Naive thymus-derived CD8-positive, alpha-beta T cell (primary cell): ENCODE results near the gene APLN. TPM values are rescaled to one million over a fixed set of nuclear protein-coding genes. Genes with fewer than 3 reads are reported as not detected.
A peak's percentile ranks its signal among the peaks of the same experiment; 100 is the strongest.

Experiments used
- ATAC-seq, 2 donors: fragments of 150-1000 bp; cut with Tn5 transposase in 1 of 2; sonication (Bioruptor Pico), chemical (Tn5 transposase) in 1 of 2; 1 replicate in 1 of 2; 2 replicates in 1 of 2; pipeline ENCODE4 v1.10.0; 2021; ENCODE audit warnings: mild to moderate bottlenecking in 2 of 2, moderate library complexity in 2 of 2
- POLR2A ChIA-PET: fragments of 350-600 bp; sonication (Branson Sonifier 250); formaldehyde crosslinking; loops from one replicate; lab custom pipeline; 2021; ENCODE audit warnings: antibody characterized with exemption; lab: Charles Lee
- DNase-seq, 10 donors: peaks; one replicate each; pipeline versions ENCODE4 v3.0.0 to v3.0.0-alpha.2; 2020 to 2022
- H3K27ac Mint-ChIP-seq, 10 donors: one replicate each; pipeline ENCODE4 v1.8.0; 2020 to 2022; ENCODE audit warnings: mild to moderate bottlenecking in 10 of 10, mixed read lengths in 10 of 10, moderate library complexity in 4 of 10, inconsistent platforms in 1 of 10
- H3K27me3 Mint-ChIP-seq, 5 donors: one replicate each; pipeline ENCODE4 v1.8.0; 2021 to 2022; ENCODE audit warnings: mixed read lengths in 5 of 5
- H3K36me3 Mint-ChIP-seq, 3 donors: one replicate each; pipeline ENCODE4 v1.8.0; 2020 to 2022; ENCODE audit warnings: mixed read lengths in 3 of 3, mild to moderate bottlenecking in 2 of 3, inconsistent platforms in 1 of 3
- H3K4me1 Mint-ChIP-seq, 4 donors: one replicate each; pipeline ENCODE4 v1.8.0; 2021 to 2022; ENCODE audit warnings: mixed read lengths in 4 of 4
- H3K4me3 Mint-ChIP-seq, 10 donors: one replicate each; pipeline ENCODE4 v1.8.0; 2020 to 2022; ENCODE audit warnings: mild to moderate bottlenecking in 10 of 10, mixed read lengths in 10 of 10, moderate library complexity in 6 of 10, inconsistent platforms in 1 of 10
- H3K9me3 Mint-ChIP-seq, 9 donors: one replicate each; pipeline ENCODE4 v1.8.0; 2020 to 2022; ENCODE audit warnings: mixed read lengths in 9 of 9, mild to moderate bottlenecking in 3 of 9, inconsistent platforms in 1 of 9, moderate library complexity in 1 of 9
- polyA plus RNA-seq, 3 donors: library from polyadenylated mRNA; unstranded; fragments of 300-500 nt; fragmentation: Illumina TruSeq; gene quantifications; one replicate each; pipeline ENCODE4 v1.2.3, GENCODE V29; 2021
- total RNA-seq, 8 experiments: library from RNA in 2 of 8; stranded (reverse) in 2 of 8; gene quantifications; one replicate each; pipeline ENCODE4 v1.2.3 and lab custom pipeline; 2021 to 2026

Gene APLN
- total and polyA plus RNA-seq, 5 experiments from 2014 or later: not detected

DNA sequence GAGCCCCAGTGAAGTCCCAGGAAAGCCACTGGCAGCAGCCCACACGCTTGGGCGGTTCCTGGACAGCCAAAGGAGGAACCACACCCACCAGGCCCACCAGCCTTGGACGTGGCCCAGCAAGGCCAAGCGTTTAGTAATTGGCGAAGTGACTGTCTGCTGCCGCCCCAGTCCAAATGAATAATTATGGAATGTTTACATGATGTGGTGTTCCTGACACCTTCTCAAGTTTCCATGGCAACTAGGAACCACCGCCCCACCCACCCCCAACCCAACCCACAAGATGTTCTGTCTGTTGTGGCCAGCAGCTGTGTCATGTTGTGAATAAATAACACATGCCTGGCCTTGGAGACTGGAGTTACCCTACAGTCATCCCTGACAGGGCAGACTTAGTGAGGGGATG, 22.3 kb downstream of the APLN start:
- no peaks in the 10 kb centered on the region for H3K36me3 Mint-ChIP-seq
- DNase-seq: no peak
- peaks cover 0 to 1% (median under 1%) of the 10 kb centered on the region in 4 donors for H3K4me1 Mint-ChIP-seq
- no peak for ATAC-seq
- POLR2A ChIA-PET: interaction anchor here (1.0 kb wide), 1 partner anchor 194 kb away, joined by 3 read pairs; no protein-coding TSS in a partner anchor
- H3K27ac Mint-ChIP-seq: no peak overlapping the region
- H3K9me3 Mint-ChIP-seq: no peaks in the 10 kb centered on the region
- H3K4me3 Mint-ChIP-seq: no peak overlapping the region
- no peaks in the 10 kb centered on the region for H3K27me3 Mint-ChIP-seq

DNA sequence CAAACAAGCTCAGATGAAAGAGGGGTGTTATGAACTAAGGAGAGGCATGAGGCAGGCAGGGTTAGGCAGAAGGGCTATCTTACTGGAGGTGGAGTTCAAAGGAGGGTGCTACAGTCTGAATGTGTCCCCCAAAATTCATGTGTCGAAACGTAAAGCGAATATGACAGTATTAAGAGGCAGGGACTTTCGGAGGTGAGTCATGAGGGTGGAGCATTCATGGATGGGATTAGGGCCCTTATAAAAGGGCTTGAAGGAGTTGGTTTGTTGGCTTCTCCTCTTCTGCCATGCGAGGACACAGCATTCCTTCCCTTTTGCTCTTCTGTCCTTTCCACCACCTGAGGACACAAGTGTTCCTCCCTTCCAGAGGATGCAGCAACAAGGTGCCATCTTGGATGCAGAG, 22.9 kb downstream of the APLN start:
- Mint-ChIP-seq H3K36me3 (no peaks in the 10 kb centered on the region), H3K4me3 (no peak overlapping the region), H3K27me3 (no peaks in the 10 kb centered on the region), H3K27ac (peak overlapping the region in 1 of 10 donors; percentile 22), H3K4me1 (no peaks in the 10 kb centered on the region), H3K9me3 (no peaks in the 10 kb centered on the region)
- no peak for ATAC-seq
- DNase-seq: no peak
- POLR2A ChIA-PET: interaction anchor here (1.0 kb wide), 1 partner anchor 194 kb away, joined by 3 read pairs; no protein-coding TSS in a partner anchor

GRCh38 chrX:129629837-129630236, 24.9 kb downstream of the APLN start:
- Mint-ChIP-seq H3K27me3 (no peaks in the 10 kb centered on the region), H3K4me1 (no peaks in the 10 kb centered on the region), H3K27ac (no peak overlapping the region), H3K36me3 (no peaks in the 10 kb centered on the region), H3K9me3 (no peaks in the 10 kb centered on the region), H3K4me3 (no peak overlapping the region)
- ATAC-seq (no peak), DNase-seq (no peak)
- POLR2A ChIA-PET: no interaction called here

DNA sequence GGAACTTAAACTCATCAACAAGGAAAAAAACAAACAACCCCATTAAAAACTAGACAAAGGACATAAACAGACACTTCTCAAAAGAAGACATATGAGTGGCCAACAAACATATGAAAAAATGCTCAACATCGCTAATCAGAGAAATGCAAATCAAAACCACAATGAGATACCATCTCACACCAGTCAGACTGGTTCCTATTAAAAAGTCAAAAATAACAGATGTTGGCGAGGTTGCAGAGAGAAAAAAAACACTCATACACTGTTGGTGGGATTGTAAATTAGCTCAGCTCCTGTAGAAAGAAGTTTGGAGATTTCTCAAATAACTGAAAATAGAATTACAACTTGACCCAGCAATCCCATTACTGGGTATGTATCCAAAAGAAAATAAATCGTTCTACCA, 28.7 kb downstream of the APLN start:
- POLR2A ChIA-PET: no interaction called here
- no peak for DNase-seq
- Mint-ChIP-seq H3K9me3 (no peaks in the 10 kb centered on the region), H3K4me1 (no peaks in the 10 kb centered on the region), H3K36me3 (no peaks in the 10 kb centered on the region), H3K27me3 (peaks cover 0 to 3% (median 0%) of the 10 kb centered on the region in 5 donors), H3K27ac (no peak overlapping the region), H3K4me3 (no peak overlapping the region)
- no peak for ATAC-seq

GRCh38 chrX:129622757-129623301, 31.9 kb downstream of the APLN start:
- H3K4me3 Mint-ChIP-seq: no peak overlapping the region
- no peaks in the 10 kb centered on the region for H3K36me3 Mint-ChIP-seq
- H3K9me3 Mint-ChIP-seq: no peaks in the 10 kb centered on the region
- H3K4me1 Mint-ChIP-seq: no peaks in the 10 kb centered on the region
- POLR2A ChIA-PET: no interaction called here
- ATAC-seq (no peak), DNase-seq (no peak)
- H3K27me3 Mint-ChIP-seq: peaks cover 0 to 3% (median 0%) of the 10 kb centered on the region in 5 donors
- no peak overlapping the region for H3K27ac Mint-ChIP-seq

DNA sequence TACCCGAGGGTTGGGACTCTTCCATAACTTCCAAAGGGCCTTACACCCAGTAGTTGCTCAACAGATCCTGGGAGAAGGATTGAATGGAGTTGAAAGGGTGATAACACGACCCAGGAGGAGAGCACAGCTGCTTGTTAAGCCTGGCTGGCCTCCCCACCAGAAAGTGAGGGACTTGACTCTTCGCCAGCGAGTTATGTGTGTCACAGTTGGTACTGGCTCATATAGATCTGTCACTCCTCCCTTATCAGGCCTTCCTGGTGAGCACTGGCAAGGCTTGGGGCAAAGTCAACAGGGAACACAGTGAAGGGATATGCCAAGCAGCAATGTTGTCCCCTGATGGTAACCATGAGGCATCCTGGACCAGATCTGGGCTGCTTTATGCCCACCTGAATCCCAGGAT, 35.8 kb downstream of the APLN start:
- POLR2A ChIA-PET: no interaction called here
- H3K36me3 Mint-ChIP-seq: no peaks in the 10 kb centered on the region
- DNase-seq (no peak), ATAC-seq (no peak)
- peaks cover 0 to 3% (median 0%) of the 10 kb centered on the region in 5 donors for H3K27me3 Mint-ChIP-seq
- no peaks in the 10 kb centered on the region for H3K4me1 Mint-ChIP-seq
- H3K4me3 Mint-ChIP-seq: no peak overlapping the region
- no peak overlapping the region for H3K27ac Mint-ChIP-seq
- H3K9me3 Mint-ChIP-seq: no peaks in the 10 kb centered on the region

DNA sequence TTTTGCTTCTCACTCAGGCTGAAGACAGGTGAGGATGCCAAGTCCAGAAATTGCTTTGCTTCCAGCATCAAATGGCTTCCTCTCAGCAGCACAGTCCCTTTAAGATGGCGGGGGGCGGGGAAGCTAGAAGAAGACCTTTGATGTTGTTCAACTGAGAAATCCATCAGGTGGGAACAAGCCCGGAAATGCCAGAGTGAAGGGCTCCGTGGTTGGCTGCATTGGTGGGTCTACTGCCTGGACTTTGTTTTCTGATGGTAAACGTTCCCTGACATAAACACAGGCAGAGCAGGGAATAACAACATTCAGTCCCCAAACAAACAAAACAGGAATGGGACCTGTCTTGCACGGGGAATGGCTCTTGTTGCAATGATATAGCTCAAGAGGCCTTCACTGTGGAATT, 37.3 kb downstream of the APLN start:
- Mint-ChIP-seq H3K4me1 (peaks cover 0 to 5% (median 0%) of the 10 kb centered on the region in 4 donors), H3K27me3 (no peaks in the 10 kb centered on the region), H3K4me3 (no peak overlapping the region), H3K9me3 (no peaks in the 10 kb centered on the region), H3K36me3 (no peaks in the 10 kb centered on the region), H3K27ac (peak overlapping the region in 1 of 10 donors; percentile 34)
- DNase-seq (no peak), ATAC-seq (no peak)
- POLR2A ChIA-PET: no interaction called here

DNA sequence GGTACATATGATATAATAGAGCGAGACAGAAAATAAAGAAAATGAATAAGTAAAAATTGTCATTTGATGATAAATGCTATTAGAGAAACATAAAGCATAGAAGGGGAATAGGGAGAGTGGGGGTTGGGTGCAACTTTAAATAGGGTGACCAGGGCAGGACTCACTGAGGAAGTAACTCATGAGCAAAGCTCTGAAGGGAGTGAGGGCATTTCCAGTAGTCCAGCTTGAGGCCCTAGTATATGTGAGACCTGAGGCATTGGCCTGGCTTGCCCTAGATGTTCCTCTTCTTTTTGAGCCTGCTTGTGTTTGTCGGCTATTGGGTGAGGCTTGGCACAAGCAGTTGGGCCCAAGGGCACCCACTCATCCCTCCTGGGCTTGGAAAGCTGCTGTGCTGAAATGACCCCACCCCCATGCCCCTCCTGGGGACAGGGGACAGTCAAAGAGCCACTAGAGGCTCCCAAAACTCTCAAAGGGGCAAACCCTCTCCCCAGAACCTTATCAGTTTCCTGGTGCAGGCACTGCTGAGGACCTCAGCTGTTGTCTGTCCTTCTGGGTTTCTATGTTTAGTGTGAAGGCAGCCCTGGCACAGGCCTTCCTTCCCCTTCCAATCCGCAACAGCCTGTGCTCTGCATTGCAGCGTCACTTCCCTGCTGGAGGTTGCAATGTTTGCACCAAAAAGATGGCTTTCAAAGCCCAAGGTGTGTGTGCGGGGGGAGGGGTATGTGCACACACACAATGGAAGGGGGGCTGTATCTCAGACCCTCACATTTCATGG, 40.1 kb downstream of the APLN start:
- Mint-ChIP-seq H3K4me1 (peaks cover 0 to 5% (median 0%) of the 10 kb centered on the region in 4 donors), H3K27ac (no peak overlapping the region), H3K36me3 (no peaks in the 10 kb centered on the region), H3K9me3 (no peaks in the 10 kb centered on the region), H3K4me3 (no peak overlapping the region), H3K27me3 (no peaks in the 10 kb centered on the region)
- DNase-seq: no peak
- no peak for ATAC-seq
- POLR2A ChIA-PET: no interaction called here

DNA sequence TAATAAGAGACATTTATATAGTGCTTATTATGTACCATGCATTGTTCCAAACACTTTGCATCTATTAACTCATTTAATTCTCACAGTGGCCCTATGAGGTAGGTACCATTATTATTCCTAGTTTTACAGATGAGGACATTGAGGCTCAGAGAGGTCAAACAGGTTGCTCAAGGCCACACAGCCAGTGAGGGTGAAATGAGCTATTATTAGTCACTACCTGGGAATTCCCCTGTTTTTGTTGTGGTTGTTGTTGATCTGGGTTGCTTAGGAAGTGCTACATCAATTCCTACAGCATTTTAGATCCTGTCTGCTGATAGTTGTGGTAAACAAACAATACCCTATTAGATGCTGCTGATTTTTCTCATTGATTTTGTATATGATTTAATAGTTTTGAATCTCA, 41.2 kb downstream of the APLN start:
- Mint-ChIP-seq H3K4me1 (peaks cover 0 to 5% (median 0%) of the 10 kb centered on the region in 4 donors), H3K27me3 (no peaks in the 10 kb centered on the region), H3K27ac (no peak overlapping the region), H3K9me3 (no peaks in the 10 kb centered on the region), H3K4me3 (no peak overlapping the region), H3K36me3 (no peaks in the 10 kb centered on the region)
- no peak for DNase-seq
- POLR2A ChIA-PET: no interaction called here
- no peak for ATAC-seq

DNA sequence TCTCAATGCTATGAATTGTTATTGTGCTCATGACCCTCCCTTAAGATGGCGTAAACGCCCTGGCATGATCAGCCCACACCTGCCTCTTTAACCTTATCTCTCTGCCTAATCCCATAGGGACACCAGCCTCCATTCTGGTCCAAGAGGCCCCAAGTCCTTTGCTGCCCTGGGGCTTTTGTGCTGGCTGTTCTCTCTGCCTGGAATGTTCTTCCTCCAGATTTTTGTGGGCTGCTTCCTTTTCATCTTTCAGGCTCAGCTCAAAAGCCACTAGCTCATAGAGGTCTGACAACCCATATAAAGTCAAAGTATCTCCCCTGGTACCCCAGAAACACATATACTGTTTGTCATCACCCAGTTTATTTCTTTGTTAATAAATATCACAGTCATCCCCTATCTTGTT, 42.4 kb downstream of the APLN start:
- no peak for ATAC-seq
- DNase-seq: no peak
- no peak overlapping the region for H3K27ac Mint-ChIP-seq
- no peaks in the 10 kb centered on the region for H3K36me3 Mint-ChIP-seq
- H3K27me3 Mint-ChIP-seq: no peaks in the 10 kb centered on the region
- H3K4me3 Mint-ChIP-seq: no peak overlapping the region
- POLR2A ChIA-PET: no interaction called here
- no peaks in the 10 kb centered on the region for H3K9me3 Mint-ChIP-seq
- peaks cover 0 to 5% (median 0%) of the 10 kb centered on the region in 4 donors for H3K4me1 Mint-ChIP-seq

DNA sequence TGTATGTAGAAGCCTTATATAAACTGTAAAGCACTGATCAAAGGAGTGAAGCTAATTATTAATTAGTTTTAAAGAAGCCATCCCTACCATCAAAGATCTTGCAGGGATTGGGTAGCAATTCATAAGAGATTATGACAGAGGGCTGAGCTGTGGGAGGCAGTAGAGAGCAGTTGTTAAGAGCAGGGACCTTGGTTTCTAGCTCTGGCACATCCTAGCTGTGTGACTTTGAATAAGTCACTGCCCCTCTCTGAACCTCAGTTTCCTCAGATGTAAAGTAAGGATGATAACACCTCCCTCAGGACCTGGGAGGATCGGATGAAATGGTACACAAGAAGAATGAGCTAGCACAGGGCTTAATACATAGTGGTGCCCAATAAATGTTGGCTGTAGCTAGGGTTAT, 45.4 kb downstream of the APLN start:
- no peak for DNase-seq
- H3K9me3 Mint-ChIP-seq: no peaks in the 10 kb centered on the region
- no peak for ATAC-seq
- H3K27me3 Mint-ChIP-seq: no peaks in the 10 kb centered on the region
- no peak overlapping the region for H3K27ac Mint-ChIP-seq
- POLR2A ChIA-PET: no interaction called here
- H3K36me3 Mint-ChIP-seq: no peaks in the 10 kb centered on the region
- no peak overlapping the region for H3K4me3 Mint-ChIP-seq
- peaks cover 3 to 20% (median 10%) of the 10 kb centered on the region in 4 donors for H3K4me1 Mint-ChIP-seq

- Mint-ChIP-seq H3K27ac (peak overlapping the region in 1 of 10 donors; percentile 6), H3K4me3 (no peak overlapping the region), H3K27me3 (no peaks in the 10 kb centered on the region), H3K4me1 (peaks cover 5 to 24% (median 19%) of the 10 kb centered on the region in 4 donors), H3K36me3 (no peaks in the 10 kb centered on the region), H3K9me3 (no peaks in the 10 kb centered on the region)
- POLR2A ChIA-PET: no interaction called here
- DNase-seq (no peak), ATAC-seq (no peak)
Observed at GRCh38 chrX:129608496-129608895, 46.3 kb downstream of the APLN start.

- Mint-ChIP-seq H3K27ac (peak overlapping the region in 1 of 10 donors; percentile 19), H3K9me3 (no peaks in the 10 kb centered on the region), H3K36me3 (no peaks in the 10 kb centered on the region), H3K27me3 (no peaks in the 10 kb centered on the region), H3K4me1 (peaks cover 7 to 28% (median 20%) of the 10 kb centered on the region in 4 donors), H3K4me3 (no peak overlapping the region)
- POLR2A ChIA-PET: no interaction called here
- ATAC-seq (peak; percentile 42 to 50), DNase-seq (peak; percentile 18 to 70 (median 50))
Observed at GRCh38 chrX:129606918-129607317, 47.8 kb downstream of the APLN start.
